ENCODE data around the gene AGAP9. TPM values are rescaled to one million over a fixed set of nuclear protein-coding genes. Genes with fewer than 3 reads are reported as not detected.

AGAP9 gene
- 2.2 and 4.0 TPM in 2 replicates for total RNA-seq

DNA sequence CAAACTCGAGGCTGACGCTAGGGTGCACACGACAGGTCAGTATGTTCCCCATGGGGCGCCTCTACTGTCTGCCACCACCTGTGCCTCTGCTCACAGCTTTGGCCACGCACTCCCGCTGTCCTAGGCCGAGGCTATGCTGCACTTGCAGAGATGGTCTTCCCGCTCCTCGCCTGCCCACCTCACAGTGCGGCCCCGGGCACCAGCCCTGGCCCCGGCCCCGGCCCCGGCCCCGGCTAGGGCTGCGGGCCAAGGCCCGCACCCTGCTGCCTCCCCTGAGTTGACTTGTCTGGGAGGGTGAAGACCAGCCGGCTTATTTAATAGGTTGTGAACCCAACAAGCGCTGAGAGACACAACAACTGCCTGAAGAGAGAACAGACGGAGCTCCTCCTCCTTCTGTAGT, at the start of gene AGAP9:
AGAP9 (minus strand) TSS at position 164 of the 400 bp plus-strand sequence; CDS start at position 52, 112 bp downstream.

DNA sequence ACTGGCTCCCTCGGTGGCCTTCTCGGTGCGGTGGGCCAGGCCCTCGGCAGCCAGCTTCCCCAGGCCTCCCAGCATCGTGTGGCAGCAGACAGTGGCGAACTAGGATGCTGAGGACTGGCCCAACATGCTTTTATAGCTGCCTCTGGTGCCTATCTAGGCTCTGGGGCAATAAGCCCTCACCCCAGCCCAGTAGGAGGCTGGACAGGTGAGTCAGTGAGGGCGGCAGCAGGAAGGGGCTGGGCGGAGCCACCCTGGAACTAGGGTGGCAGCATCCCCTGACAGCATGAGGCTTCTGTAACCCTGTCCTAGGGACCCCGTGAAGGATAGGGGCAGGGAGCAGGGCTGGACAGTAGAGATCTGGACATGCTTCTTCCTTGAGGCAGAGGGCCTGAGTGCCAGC, 31.8 kb downstream of the AGAP9 start, which contains the start of gene FAM25G:
FAM25G (minus strand) TSS at position 101 of the 400 bp plus-strand sequence; CDS start at position 75, 26 bp downstream.

DNA sequence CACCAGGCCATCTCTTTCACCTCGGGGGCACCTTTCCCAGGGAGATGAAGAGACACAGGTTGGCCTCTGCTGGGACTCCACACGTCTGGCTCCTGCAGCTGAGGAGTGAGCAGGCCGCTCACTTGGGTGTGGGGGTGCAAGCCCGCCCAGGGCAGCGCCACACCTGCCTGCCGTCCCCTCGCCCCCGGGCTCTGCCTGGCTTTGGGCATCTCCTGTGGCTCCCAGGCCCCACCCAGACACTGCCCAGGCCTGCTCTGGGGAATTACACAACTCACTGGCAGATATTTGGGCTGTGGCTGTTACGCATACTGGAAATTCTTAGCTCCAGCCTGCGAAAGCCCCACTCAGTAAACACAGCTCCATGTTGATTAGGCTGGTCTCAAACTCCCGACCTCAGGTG, 39.5 kb downstream of the AGAP9 start, which contains the start of gene ANXA8:
ANXA8 (minus strand) TSS at position 193 of the 400 bp plus-strand sequence; CDS start at position 11, 182 bp downstream.

Other genes with a start within 250 kb of the AGAP9 start
- 0.03 and 5.5 TPM in 2 replicates for gene GDF10, start 223.4 kb downstream of the AGAP9 start, total RNA-seq
- not detected in 2 replicates for gene GDF2, start 201.2 kb downstream of the AGAP9 start, total RNA-seq
- not detected in 2 replicates for gene RBP3, start 175.3 kb downstream of the AGAP9 start, total RNA-seq
- 0.13 TPM in 1 of 2 replicates, not detected in the other for gene ZNF488, start 139.3 kb downstream of the AGAP9 start, total RNA-seq
- gene ANXA8, start 39.5 kb downstream of the AGAP9 start, total RNA-seq, result 0.07 TPM in 1 of 2 replicates, not detected in the other
- gene FAM25G, start 31.9 kb downstream of the AGAP9 start, total RNA-seq, result not detected in 2 replicates
- gene SYT15B, start 240.0 kb upstream of the AGAP9 start, total RNA-seq, result not detected in 2 replicates